Activated CD4-positive, alpha-beta T cell treated with anti-CD3 and anti-CD28 coated beads, Interleukin-2, amount 50 U/mL, for 4 hours (primary cell): ENCODE measurements around the gene UNKL.
A peak's percentile ranks its signal among the peaks of the same experiment; 100 is the strongest.

Experiments
- DNase-seq, 2 experiments: peaks; one replicate each; pipeline ENCODE4 v3.0.0-alpha.2; 2020

UNKL gene

GRCh38 chr16:1414532-1415260 is at the start of gene UNKL:
UNKL (minus strand) TSS chr16:1414704; CDS start chr16:1414691, 13 bp downstream.
- DNase-seq = peak; percentile 72 to 75

- no peak for DNase-seq
Observed at GRCh38 chr16:1461146-1461545, 46.6 kb upstream of the UNKL start.

- DNase-seq = no peak
Observed at GRCh38 chr16:1460602-1461138, 46.2 kb upstream of the UNKL start.

- DNase-seq = no peak
Observed at GRCh38 chr16:1459967-1460366, 45.5 kb upstream of the UNKL start.

- DNase-seq = no peak
Observed at GRCh38 chr16:1458977-1459341, 44.5 kb upstream of the UNKL start.

- DNase-seq = no peak
Observed at GRCh38 chr16:1458336-1458976, 44.0 kb upstream of the UNKL start.

GRCh38 chr16:1457489-1458245 is 43.2 kb upstream of the UNKL start:
- no peak for DNase-seq

GRCh38 chr16:1456951-1457350 is 42.4 kb upstream of the UNKL start:
- no peak for DNase-seq

GRCh38 chr16:1455190-1456171 is 41.0 kb upstream of the UNKL start:
- DNase-seq = no peak

- no peak for DNase-seq
Observed at GRCh38 chr16:1454561-1454960, 40.1 kb upstream of the UNKL start.

GRCh38 chr16:1453316-1453715 is 38.8 kb upstream of the UNKL start:
- no peak for DNase-seq

GRCh38 chr16:1452530-1452929 is 38.0 kb upstream of the UNKL start:
- DNase-seq = no peak

- DNase-seq = no peak
Observed at GRCh38 chr16:1451702-1452392, 37.3 kb upstream of the UNKL start.

GRCh38 chr16:1450841-1451240 is 36.3 kb upstream of the UNKL start:
- no peak for DNase-seq

GRCh38 chr16:1450218-1450617 is 35.7 kb upstream of the UNKL start:
- no peak for DNase-seq

- no peak for DNase-seq
Observed at GRCh38 chr16:1449201-1449788, 34.8 kb upstream of the UNKL start.

GRCh38 chr16:1448536-1449116 is 34.1 kb upstream of the UNKL start:
- DNase-seq = no peak

- no peak for DNase-seq
Observed at GRCh38 chr16:1447965-1448364, 33.5 kb upstream of the UNKL start.

- DNase-seq = no peak
Observed at GRCh38 chr16:1446296-1447080, 32.0 kb upstream of the UNKL start.
